Tibial nerve (tissue), 4 donors: ENCODE measurements around the gene NECAP2.

Experiments
- CTCF ChIP-seq, 5 experiments: fragments of 200-600 bp in 3 of 5; fragments of 450-650 bp in 2 of 5; sonication (generic) in 3 of 5; IDR thresholded peaks; one replicate each; pipeline ENCODE4 v1.5.1; 2016 to 2019; ENCODE audit warnings: antibody characterized with exemption in 5 of 5, mild to moderate bottlenecking in 3 of 5, moderate library complexity in 2 of 5
- EP300 ChIP-seq, 2 donors: sonication (generic); formaldehyde crosslinking; IDR thresholded peaks; one replicate each; pipeline ENCODE4 v1.6.1; 2017; ENCODE audit warnings: antibody characterized with exemption in 2 of 2, mild to moderate bottlenecking in 1 of 2

- TF ChIP-seq CTCF (IDR thresholded peaks at IDR 0.05), result peak; percentile 88 to 95 (median 90)
- peak; percentile 61 to 85 for TF ChIP-seq EP300 (IDR thresholded peaks at IDR 0.05)
Measured at GRCh38 chr1:16440470-16441281, at the start of gene NECAP2.
